Activated T-helper 9 cell treated with anti-CD3 and anti-CD28 coated beads, Interleukin-2, amount 50 U/mL, for 16 hours (primary cell): ENCODE measurements around the gene DUOX2.
"Not testable (repeated sequence)": the region's sequence is repeated elsewhere in the genome, so short reads cannot be mapped to it uniquely, and the experiment has no call there.

Experiments used
- DNase-seq: peaks from one replicate; pipeline ENCODE4 v3.0.0-alpha.2; 2020; ENCODE audit warnings: low read depth

DUOX2 gene

GRCh38 chr15:45118996-45119395 is 5.0 kb upstream of the DUOX2 start:
- no peak for DNase-seq

- DNase-seq: peak; percentile 74
Observed at GRCh38 chr15:45118131-45118588, 4.2 kb upstream of the DUOX2 start.

- DNase-seq: no peak
Observed at GRCh38 chr15:45117308-45118130, 3.5 kb upstream of the DUOX2 start.

GRCh38 chr15:45116482-45117307 is 2.7 kb upstream of the DUOX2 start:
- no peak for DNase-seq

- no peak for DNase-seq
Observed at GRCh38 chr15:45116006-45116481, 2.1 kb upstream of the DUOX2 start.

GRCh38 chr15:45115312-45115820 is 1.4 kb upstream of the DUOX2 start:
- no peak for DNase-seq

GRCh38 chr15:45114751-45115085 is 746 bp upstream of the DUOX2 start:
- no peak for DNase-seq

GRCh38 chr15:45113380-45113990 is 487 bp downstream of the DUOX2 start:
- DNase-seq: no peak

GRCh38 chr15:45112591-45113379 is 1.2 kb downstream of the DUOX2 start:
- no peak for DNase-seq

- no peak for DNase-seq
Observed at GRCh38 chr15:45112143-45112590, 1.8 kb downstream of the DUOX2 start.

- DNase-seq: no peak
Observed at GRCh38 chr15:45111390-45112142, 2.4 kb downstream of the DUOX2 start.

- DNase-seq: no peak
Observed at GRCh38 chr15:45110256-45110820, 3.6 kb downstream of the DUOX2 start.

GRCh38 chr15:45107941-45108630 is 5.9 kb downstream of the DUOX2 start:
- no peak for DNase-seq

GRCh38 chr15:45106002-45106790 is 7.8 kb downstream of the DUOX2 start:
- DNase-seq: no peak

GRCh38 chr15:45105586-45105985 is 8.4 kb downstream of the DUOX2 start:
- DNase-seq: no peak

GRCh38 chr15:45104170-45104569 is 9.8 kb downstream of the DUOX2 start:
- not testable (repeated sequence) for DNase-seq

- no peak for DNase-seq
Observed at GRCh38 chr15:45102226-45102625, 11.7 kb downstream of the DUOX2 start.

- DNase-seq: no peak
Observed at GRCh38 chr15:45101749-45102148, 12.2 kb downstream of the DUOX2 start.
